DMS153 treated with DMSO at 0.1 percent for 48 hours (cell line): ENCODE measurements around the gene ABHD5.

Source experiments
- DNase-seq: peaks from one replicate; lab custom pipeline; 2025; ENCODE audit not compliant: unreplicated experiment; lab: John Stamatoyannopoulos, UW

The ABHD5 gene

DNA sequence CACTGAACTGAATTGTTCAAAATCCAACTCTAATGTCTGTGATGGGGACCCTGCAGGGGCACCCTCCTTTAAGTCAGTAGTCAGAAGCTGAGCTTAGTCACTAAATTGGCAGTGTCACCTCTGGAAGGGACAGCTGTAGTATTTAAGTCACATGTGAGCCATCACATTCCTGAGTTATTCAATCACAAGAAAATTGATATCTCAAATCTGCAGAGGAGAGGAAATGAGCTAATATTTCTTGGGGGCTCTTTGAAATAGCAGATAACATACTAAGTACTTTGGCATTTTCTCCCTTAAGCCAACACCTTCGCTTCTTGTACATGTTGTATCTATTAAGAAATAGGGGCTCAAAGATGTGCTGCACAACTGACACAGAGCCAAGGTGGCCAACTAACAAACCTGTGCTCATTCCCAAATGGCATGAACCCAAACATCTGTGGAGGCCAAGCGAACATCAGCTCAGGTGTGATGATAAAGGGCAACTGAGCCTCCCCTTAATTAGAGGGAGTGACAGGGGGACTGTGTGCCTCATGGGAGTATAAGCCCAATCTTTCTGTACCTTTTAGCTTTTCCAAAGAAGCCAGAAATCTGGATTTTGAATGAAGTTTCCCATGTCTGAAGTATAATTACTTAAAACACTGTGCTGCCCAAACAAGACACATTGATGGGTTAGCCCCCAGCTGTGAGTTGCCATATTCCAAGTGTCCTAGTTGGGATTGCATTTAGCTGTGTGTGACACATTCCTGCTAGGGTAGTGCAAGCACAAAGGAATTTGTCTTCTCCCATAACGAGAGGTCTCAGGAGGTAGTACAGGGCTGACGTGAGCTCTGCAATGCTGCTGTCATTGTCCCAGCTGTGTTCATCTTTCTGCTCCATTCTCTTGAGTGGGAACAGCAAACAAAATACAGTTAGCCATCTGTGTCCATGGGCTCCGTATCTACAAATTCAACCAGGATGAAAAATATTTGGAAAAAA is 63.3 kb downstream of the ABHD5 start:
- DNase-seq: no peak

DNA sequence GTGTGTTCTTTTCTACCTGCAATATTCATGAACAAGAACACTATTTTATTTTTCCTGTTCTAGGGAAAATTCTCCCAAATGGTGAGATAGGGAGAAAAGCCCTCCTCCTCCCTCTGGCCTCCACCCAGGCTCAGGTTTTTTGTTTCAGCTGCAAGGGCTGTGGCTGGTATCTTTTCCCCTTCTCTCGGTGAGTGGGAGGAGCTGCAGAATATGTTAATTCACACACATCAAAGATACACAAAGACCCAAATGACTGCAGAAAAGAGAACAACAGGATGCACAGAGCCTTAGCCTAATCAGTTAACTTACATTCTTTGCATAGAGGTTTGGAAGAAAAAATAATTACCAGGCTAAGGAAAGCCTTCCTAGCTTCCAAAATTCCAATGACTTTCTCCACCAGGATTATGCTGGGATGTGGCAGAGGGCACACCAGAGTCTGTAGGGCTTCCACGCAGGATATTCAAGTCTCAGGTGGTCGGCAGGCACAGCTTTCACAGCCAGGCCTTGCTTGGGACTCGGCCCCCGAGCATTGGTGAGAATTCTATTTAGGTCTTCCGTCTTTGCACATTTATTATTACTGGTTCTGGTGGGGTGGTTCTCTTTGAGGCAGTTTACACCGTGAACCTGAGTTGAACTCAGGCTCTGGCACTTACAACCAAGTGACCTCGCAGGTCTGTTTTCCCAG is 64.9 kb downstream of the ABHD5 start:
- DNase-seq: no peak

DNA sequence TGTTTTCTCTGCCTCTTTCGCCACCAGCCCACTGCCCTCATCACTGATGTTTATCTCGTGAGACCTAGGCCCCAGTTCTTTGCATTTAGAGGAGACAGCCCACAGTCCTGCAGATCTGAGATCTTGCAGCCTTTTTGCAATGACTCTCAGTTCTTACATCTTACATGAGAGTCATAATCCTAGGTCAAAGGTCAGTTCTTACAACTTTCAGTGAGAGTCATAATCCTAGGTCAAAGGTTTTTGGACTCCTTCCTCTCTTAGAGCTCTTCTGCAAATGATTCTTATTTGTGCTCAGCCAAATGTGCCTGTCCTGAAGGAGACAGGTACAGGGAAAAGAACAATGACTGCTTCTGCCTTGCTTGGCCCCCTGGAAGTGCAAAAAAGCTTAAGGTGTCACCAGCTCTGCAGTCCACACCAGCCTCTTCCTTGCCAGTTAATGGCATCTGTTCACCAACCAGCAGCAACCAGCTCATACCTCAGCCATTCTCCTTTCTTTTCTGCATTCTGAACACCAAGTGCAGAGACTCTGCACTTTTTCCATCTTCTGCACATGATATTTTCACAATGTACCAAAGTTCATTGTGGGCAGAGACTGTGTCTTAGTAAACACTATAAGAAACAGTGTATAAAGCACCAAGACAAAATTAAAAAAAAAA is 67.1 kb downstream of the ABHD5 start:
- no peak for DNase-seq

DNA sequence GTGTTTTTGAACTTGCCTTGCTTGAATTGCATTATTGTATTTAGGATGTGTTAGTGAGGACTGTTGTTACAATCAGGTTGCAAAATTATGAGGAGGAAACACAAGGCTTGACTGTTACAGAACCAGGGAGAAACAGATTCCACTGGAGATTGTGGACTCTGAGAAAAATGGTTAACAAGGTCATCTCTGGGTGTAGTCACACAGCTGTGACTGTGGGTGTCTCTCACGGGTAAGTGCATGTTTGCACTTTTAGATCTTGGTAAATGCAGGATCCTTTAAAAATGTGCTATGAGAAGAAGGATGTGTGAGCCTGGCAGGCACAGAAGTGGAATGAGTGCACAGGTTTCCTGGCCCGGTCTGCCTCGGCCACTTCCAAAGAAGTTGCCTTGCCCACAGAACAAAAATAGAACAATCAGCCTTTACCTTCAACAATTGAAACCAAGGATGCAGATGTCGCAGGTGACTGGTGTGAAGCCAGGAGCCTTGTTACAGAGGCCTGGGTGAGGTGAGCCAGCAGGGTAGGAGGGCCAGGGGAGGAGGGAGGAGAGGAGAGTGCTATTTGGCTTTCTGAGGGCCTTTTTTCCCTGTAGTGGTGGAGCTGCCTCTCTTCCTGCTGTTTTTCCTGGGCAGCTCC is 68.0 kb downstream of the ABHD5 start:
- no peak for DNase-seq

DNA sequence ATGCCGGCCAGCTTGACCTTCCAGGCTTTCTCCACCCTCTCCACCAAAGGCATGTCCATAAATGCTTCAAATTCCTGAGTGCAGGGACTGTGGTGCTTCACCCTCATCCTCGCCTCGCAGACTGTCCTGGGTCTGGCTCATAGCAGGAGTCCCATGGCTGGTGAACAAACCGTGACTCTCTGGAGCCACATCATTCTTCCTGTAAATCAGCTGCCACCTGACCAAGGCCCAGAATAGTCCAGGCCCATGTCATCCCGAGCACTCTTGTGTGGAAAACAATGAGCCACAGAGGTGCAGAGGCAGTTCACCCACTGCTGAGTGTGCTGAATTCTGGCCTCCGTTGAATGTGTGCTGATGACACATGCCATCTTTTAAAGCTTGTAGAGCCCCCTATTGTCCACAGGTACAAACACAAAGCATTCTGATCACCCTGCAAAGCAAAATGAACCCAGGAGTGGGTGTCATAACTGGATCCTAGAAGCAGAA is 68.6 kb downstream of the ABHD5 start:
- DNase-seq: no peak

DNA sequence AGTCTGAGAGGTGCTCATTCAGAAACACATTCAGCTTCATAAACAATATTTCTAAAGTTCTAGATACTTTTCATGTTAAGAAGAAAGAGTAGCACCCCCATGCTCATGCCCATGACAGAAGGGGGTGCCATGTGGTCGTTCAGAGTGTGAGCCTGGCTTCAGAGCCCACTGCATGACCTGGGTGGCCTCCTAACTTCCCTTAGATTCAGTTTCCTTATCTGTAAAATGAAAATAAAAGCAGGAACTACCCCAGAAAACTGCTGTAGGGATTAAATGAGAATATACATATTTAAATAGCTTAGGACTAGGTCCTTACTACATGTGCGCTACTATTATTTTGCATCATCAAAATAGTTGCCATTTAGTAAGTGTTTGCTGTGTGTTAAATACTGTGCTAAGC is 69.2 kb downstream of the ABHD5 start:
- no peak for DNase-seq

DNA sequence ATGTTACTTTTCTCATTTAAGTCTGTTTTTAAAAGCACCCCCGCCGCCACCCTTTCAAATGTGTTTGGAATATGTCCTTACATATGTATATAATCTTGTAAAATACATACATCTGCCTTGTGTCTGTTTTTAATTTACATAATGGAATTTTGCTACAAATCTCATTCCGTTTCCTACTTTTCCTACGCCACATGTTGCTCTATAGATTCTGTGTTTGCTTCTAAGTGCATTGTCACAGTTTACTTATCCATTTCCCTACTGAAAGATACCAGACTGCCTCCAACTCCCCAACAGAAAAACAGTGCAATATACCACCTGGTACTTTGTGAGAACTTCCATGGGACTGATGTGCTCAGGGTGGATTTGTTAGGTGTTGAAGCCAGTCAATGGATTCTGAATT is 70.2 kb downstream of the ABHD5 start:
- DNase-seq: no peak

DNA sequence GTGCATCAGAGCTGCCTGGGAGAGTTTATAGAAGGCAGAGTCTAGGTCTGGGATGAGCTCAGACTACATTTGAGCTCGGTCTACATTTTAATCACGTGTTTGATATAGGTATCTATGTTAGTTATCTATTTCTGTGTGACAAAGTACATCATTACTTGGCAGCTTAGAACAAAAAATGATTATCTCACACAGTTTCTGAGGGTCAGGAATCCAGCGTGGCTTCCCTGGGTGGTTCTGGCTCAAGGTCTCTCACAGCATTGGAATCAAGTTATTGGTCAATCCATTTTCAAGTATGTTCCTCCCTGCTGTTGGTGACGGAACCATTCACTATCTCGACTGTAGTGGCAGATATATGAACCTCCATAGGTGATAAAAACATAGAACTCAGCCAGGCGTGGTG is 71.7 kb downstream of the ABHD5 start:
- DNase-seq: no peak

DNA sequence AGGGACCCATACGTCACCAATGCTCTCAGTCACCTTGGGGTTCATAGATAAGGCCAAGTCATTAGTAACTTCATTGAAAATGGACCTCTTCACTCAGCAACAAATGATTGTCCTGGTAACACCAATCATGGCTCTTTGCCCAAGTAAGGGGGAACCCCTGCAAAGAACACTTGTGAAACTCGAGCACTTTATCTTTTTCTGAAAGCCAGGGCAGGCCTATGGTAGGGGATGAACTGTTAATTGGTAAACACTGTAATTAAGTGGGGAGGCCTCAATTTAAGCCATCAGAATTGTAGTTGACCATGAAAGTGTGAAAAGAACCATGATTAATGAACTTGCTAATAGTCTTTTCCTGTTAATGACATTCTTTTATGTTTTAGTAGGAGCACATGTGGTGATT is 73.3 kb downstream of the ABHD5 start:
- no peak for DNase-seq

DNA sequence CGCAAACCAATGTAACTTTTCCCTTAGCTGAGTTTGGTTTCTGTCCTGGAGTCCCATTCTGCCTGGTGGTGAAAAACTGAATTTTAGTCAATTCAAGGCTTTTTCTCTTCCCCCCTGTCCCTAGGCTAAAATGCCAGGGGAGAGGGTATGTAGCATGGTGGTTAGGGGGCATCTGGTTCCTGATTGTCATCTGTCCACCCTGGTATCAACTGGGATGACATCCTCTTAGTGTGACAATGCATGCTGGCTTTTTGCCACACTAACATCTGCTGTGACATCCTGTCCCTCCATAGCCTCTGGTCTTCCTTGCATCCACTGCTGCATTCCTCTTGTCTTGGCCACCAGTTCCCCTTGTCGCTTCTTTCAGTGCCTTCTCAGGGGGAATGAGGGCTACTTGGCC is 73.7 kb downstream of the ABHD5 start:
- DNase-seq: no peak

DNA sequence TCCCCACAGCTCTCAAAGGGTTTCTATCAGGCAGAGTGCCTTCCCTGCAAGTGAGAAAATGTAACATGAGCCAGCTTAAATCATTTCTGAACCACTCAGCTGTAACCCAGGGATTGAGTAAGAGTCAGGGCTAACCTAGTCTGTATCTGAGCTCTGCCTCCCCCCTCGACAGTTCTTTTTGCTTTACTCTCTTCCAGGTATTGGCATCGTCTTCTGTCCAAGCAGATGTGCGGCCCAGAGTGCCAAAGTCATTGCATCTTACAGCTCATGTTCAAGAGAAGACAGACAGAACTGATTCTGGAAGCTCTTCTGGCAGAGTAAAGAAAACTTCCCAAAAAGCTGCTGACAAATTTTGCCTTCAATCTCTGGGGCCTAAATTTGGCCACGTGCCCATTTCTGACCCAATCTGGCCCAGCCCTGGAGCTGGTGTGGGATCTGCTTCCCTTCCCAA is 74.8 kb downstream of the ABHD5 start:
- DNase-seq: no peak

DNA sequence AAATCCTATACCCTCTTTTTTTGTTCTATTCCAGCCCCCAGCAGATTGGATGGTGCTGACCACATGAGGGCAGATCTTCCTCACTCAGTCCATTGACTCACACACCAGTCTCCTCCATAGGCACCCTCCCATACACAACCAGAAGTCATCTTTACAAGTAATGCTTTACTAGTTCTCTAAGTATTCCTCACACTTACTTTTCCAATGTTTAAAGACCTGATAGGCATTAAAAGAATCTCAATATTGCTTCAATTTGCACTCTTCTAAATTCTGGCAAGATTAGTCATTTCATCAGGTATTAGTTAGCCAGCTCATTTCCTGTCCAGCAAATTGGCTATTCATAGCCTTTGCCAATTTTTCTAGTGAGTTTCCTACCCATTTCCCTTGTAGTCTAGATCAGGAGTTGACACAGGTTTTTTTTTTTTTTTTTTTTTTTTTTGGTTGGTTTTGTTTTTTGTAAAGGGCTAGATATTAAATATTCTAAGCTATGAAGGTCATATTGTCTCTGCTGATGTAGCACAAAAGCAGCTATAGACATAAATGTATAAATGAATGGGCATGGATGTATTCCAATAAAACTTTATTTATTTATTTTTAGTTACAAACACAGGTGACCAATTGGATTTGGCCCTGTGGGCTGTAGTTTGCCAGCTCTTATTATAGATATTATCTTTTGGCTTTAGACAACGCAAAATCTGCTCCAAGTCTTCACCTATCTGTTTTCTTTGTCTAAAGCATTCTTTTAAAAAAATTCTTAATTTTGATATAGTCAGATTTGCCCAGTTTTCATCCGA is 76.1 kb downstream of the ABHD5 start:
- no peak for DNase-seq

DNA sequence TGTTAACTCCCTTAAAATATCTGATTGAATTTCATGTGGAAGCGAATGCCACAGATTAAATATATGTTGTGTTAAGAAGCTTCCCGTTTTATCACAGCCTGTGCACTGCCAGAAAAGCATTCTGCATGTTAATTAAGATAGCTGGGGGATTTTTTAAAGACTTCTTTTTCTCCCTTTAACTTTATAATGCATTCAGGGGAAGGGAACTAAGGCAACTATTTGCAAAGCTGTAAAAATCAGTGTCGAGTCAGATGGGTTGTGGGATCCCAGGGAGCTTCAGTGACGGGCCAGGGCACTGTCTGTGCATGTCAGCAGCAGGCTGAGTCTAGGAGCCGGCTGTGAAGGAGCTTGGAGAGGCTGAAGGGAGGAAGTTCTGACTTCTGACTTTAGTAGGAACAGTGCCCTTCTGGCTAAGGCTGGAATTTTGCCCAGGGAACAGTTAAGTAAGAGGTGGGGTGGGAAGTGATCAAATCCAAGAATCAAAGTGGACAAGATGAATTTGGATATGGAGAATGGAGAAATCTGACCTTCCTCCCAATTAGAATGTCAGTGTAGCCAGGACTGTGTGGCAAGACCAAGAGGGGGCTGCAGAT is 77.7 kb downstream of the ABHD5 start:
- DNase-seq: no peak

DNA sequence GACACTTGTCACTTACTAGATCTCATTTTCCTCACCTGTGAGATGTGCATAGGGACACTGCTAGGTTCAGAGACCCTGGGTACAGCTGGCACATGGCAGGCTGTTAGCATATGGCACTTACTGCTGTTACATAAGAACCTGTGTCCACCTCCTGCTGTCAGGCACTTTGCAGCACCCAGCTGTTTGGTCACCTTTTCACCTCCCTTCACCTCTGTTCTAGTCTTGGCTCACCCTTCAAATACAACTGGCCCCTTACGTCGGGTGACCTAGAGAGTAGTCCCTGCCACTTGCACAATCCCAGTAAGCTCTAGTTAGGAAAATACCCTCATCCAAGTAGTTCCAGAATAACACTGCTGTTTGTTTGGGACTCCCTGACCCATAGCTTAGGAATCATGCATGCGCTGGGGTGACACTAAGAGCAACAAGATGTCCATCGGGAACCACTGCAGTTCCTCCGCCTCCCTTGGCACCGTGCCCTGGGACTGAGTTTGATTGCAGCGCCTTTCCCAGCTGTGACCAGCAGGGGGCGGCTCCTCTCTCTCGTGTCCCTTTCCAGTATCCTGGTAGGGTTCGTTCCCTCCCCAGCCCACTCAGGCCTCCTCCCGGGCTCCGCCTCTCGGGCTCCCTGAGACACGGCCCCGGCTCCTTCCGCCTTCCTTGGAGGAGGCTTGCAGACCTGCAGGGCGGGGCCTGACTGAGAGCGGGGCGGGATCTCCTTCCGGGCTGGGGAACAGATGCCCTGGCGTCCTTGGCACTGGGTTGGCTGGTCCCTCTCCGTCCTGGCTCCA is 78.6 kb downstream of the ABHD5 start:
- peak; percentile 58 for DNase-seq

DNA sequence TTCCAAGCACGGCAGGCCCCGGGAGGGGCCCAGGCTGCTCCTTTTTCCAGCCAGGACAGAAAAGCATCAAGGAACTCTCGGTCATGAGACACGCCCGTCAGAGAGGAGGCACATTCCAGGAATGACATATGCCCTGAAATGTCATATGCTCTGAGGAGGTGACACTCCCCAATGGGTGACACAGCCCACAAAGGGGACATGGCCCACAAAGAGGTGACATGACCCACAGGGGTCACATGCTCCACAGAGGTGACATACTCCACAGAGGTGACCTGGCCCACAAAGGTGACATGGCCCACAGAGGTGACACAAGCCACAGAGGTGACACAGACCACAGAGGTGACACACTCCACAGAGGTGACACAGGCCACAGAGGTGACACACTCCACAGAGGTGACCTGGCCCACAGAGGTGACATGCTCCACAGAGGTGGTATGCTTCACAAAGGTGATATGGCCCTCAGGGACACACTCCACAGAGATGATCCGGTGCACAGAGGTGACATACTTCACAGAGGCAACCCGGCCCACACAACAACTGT is 79.2 kb downstream of the ABHD5 start:
- no peak for DNase-seq

DNA sequence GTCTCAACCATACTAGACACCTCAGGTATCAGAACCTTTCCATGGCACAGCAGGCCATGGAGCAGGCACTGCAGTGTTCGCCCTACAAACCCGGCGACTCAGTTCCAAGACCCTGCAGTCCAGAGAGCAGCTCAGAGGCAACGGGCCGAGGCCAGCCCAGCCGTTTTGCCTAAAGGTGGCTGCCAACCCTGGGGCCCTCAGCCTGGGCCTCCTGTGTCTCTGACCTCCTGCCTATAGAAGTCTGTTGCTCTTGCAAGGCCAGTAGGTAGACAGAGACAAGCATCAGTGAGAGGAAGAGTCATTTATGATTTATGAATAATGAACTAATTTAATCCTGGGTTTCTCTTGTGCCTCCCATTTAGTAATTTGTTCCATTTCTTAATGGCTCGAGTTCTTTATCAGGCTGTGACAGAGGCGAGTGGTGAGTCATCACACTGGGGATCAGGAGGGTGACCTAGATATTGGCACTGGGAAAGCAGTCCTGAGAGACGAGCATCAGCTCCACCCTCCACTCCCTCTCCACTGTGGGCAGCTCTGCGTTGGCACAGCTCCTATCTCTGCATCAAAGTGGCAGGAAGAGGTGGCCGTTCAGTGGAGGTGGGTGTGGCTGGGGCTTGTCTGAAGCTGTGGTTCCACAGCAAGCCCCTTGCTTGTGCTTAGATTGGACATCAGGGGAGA is 79.8 kb downstream of the ABHD5 start:
- peak; percentile 16 for DNase-seq

DNA sequence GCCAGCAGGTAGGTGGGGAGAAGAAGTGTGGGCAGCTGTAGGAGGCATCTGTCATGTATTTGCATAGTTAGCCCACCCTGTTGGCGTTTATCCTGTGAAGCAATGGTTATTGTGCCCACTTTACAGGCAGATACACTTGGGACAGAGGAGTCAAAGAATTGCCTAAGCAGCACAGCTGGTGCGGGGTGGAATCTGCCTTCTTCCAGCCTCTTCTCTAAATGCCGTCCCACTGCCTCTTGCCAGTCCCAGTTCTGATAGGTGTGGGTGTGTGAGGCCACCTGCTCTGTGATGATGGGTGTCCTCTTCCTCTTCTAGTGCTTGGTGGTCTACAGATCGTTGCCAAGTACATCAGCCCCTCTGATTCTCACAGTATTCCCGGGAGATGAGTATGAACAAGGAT is 80.9 kb downstream of the ABHD5 start:
- DNase-seq: no peak
